Tibial nerve (tissue), 4 donors: Measurements from ENCODE around the gene FAM131C. TPM values are rescaled to one million over a fixed set of nuclear protein-coding genes. Genes with fewer than 3 reads are reported as not detected.

Experiments
- DNase-seq, 2 donors: peaks; one replicate each; pipeline ENCODE4 v3.0.0-alpha.2; 2019; ENCODE audit warnings: low spot score in 2 of 2
- H3K27ac ChIP-seq, 4 donors: fragments of 200-600 bp; sonication (generic) in 3 of 4; one replicate each; pipeline ENCODE4 v1.5.1; 2017 to 2019; ENCODE audit warnings: mild to moderate bottlenecking in 1 of 4
- H3K27me3 ChIP-seq, 2 donors: fragments of 200-600 bp; sonication (generic) in 1 of 2; one replicate each; pipeline versions ENCODE4 v1.5.1 to v1.6.0; 2017 to 2019
- H3K36me3 ChIP-seq, 3 donors: fragments of 200-600 bp; sonication (generic); one replicate each; pipeline ENCODE4 v1.5.1; 2018 to 2019
- H3K4me1 ChIP-seq, 4 donors: fragments of 200-600 bp; sonication (generic) in 3 of 4; one replicate each; pipeline ENCODE4 v1.5.1; 2017 to 2019
- H3K4me3 ChIP-seq, 4 donors: fragments of 200-600 bp; sonication (generic) in 3 of 4; one replicate each; pipeline ENCODE4 v1.5.1; 2017 to 2019; ENCODE audit warnings: mild to moderate bottlenecking in 1 of 4, moderate library complexity in 1 of 4
- H3K9me3 ChIP-seq, 4 donors: fragments of 200-600 bp; sonication (generic) in 3 of 4; one replicate each; pipeline ENCODE4 v1.5.1; 2017 to 2019
- CTCF ChIP-seq, 5 experiments: fragments of 200-600 bp in 3 of 5; fragments of 450-650 bp in 2 of 5; sonication (generic) in 3 of 5; IDR thresholded peaks; one replicate each; pipeline ENCODE4 v1.5.1; 2016 to 2019; ENCODE audit warnings: antibody characterized with exemption in 5 of 5, mild to moderate bottlenecking in 3 of 5, moderate library complexity in 2 of 5
- EP300 ChIP-seq, 2 donors: sonication (generic); formaldehyde crosslinking; IDR thresholded peaks; one replicate each; pipeline ENCODE4 v1.6.1; 2017; ENCODE audit warnings: antibody characterized with exemption in 2 of 2, mild to moderate bottlenecking in 1 of 2
- POLR2A ChIP-seq, 2 donors: fragments of 450-650 bp; IDR thresholded peaks; one replicate each; pipeline ENCODE4 v1.6.1; 2017; ENCODE audit warnings: antibody characterized with exemption in 2 of 2, mild to moderate bottlenecking in 2 of 2, moderate library complexity in 2 of 2
- WGBS, 2 donors: methylation state at CpG; one replicate each; pipeline ENCODE4 v1.1.5; 2018; 5-methylcytosine and 5-hydroxymethylcytosine counted together
- total RNA-seq, 4 donors: library from RNA; depleted of rRNA; stranded (reverse); fragments of >200 nt; gene quantifications; one replicate each; pipeline ENCODE4 v1.1.0, GENCODE V29; 2016

Gene FAM131C
- total RNA-seq, 4 donors from 2014 or later, result not detected

- Histone ChIP-seq H3K27me3 (peaks cover 0 to 4% of the 10 kb centered on the region in 2 donors), H3K4me3 (no peak overlapping the region), H3K36me3 (no peaks in the 10 kb centered on the region), H3K4me1 (peaks cover 0 to 32% (median 12%) of the 10 kb centered on the region in 4 donors), H3K9me3 (no peaks in the 10 kb centered on the region), H3K27ac (no peak overlapping the region)
- WGBS, 2 donors, result 80 to 89% methylated on average over 9 of the region's 9 CpGs
- no peak for DNase-seq
- TF ChIP-seq POLR2A (IDR thresholded peaks at IDR 0.05), result no peak
- no peak for TF ChIP-seq CTCF (IDR thresholded peaks at IDR 0.05)
- TF ChIP-seq EP300 (IDR thresholded peaks at IDR 0.05), result no peak
These were observed 2.7 kb downstream of the FAM131C start for GRCh38 chr1:16070640-16071355.

- Histone ChIP-seq H3K4me1 (peaks cover 0 to 20% (median 4%) of the 10 kb centered on the region in 4 donors), H3K36me3 (no peaks in the 10 kb centered on the region), H3K27me3 (peaks cover 0 to 4% of the 10 kb centered on the region in 2 donors), H3K4me3 (no peak overlapping the region), H3K27ac (no peak overlapping the region), H3K9me3 (no peaks in the 10 kb centered on the region)
- TF ChIP-seq CTCF (IDR thresholded peaks at IDR 0.05), result no peak
- TF ChIP-seq POLR2A (IDR thresholded peaks at IDR 0.05), result no peak
- TF ChIP-seq EP300 (IDR thresholded peaks at IDR 0.05), result no peak
- WGBS, 2 donors, result 57 to 63% methylated on average over 11 of the region's 11 CpGs
- DNase-seq, result no peak
These were observed 4.8 kb downstream of the FAM131C start for GRCh38 chr1:16068356-16069270.

- Histone ChIP-seq H3K9me3 (no peaks in the 10 kb centered on the region), H3K4me3 (no peak overlapping the region), H3K27ac (no peak overlapping the region), H3K36me3 (no peaks in the 10 kb centered on the region), H3K4me1 (peaks cover 0 to 16% (median 2%) of the 10 kb centered on the region in 4 donors), H3K27me3 (peaks cover 0 to 2% of the 10 kb centered on the region in 2 donors)
- no peak for TF ChIP-seq POLR2A (IDR thresholded peaks at IDR 0.05)
- no peak for TF ChIP-seq EP300 (IDR thresholded peaks at IDR 0.05)
- no peak for TF ChIP-seq CTCF (IDR thresholded peaks at IDR 0.05)
- no peak for DNase-seq
- 53 to 65% methylated on average over 2 to 13 of the region's 13 CpGs for WGBS, 2 donors
These were observed 5.5 kb downstream of the FAM131C start for GRCh38 chr1:16067933-16068332.

GRCh38 chr1:16067127-16067768, 6.2 kb downstream of the FAM131C start:
- WGBS, 2 donors, result 64 to 72% methylated on average over 5 to 6 of the region's 6 CpGs
- no peak for DNase-seq
- peaks cover 0 to 14% (median 2%) of the 10 kb centered on the region in 4 donors for H3K4me1 ChIP-seq
- no peaks in the 10 kb centered on the region for H3K36me3 ChIP-seq
- no peaks in the 10 kb centered on the region for H3K9me3 ChIP-seq
- H3K27me3 ChIP-seq, result no peaks in the 10 kb centered on the region
- H3K27ac ChIP-seq, result no peak overlapping the region
- no peak overlapping the region for H3K4me3 ChIP-seq
- TF ChIP-seq EP300 (IDR thresholded peaks at IDR 0.05) (no peak), CTCF (IDR thresholded peaks at IDR 0.05) (no peak), POLR2A (IDR thresholded peaks at IDR 0.05) (no peak)
